Ovary (tissue), 3 donors: ENCODE measurements around the gene NAP1L5.
A peak's percentile ranks its signal among the peaks of the same experiment; 100 is the strongest.

Source experiments
- EP300 ChIP-seq: sonication (generic); formaldehyde crosslinking; IDR thresholded peaks from one replicate; pipeline ENCODE4 v1.6.1; 2017; ENCODE audit warnings: antibody characterized with exemption
- TF ChIP-seq, protein P1 (sequence below), 3 donors: fragments of 450-650 bp in 2 of 3; fragments of 200-600 bp in 1 of 3; IDR thresholded peaks; one replicate each; pipeline versions ENCODE4 v1.5.1 to v1.8.0; 2016 to 2022; ENCODE audit warnings: antibody characterized with exemption in 3 of 3, mild to moderate bottlenecking in 1 of 3
- donor health status: DM: no; HTN: no; CAD: no.

DNA sequence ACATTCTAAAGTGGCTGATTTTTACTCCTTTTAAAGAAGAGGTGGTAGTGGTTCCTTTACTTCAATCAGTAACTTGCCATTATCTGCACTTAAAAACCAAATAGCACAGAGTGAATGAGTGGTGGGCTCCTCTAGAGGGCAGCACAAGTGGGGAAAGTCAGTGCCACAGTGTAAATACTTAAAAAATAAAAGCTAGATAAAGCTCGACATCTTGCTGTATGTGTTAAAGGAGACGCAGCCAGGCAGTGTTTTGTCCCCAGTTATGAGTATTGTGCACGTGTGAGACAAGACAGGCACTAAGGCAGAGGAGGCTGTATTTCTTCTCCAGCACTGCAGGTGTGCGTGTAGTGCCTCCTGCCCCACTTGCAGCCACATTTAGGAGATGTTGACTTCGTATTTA is 24.6 kb downstream of the NAP1L5 start:
- TF ChIP-seq, protein P1, sequence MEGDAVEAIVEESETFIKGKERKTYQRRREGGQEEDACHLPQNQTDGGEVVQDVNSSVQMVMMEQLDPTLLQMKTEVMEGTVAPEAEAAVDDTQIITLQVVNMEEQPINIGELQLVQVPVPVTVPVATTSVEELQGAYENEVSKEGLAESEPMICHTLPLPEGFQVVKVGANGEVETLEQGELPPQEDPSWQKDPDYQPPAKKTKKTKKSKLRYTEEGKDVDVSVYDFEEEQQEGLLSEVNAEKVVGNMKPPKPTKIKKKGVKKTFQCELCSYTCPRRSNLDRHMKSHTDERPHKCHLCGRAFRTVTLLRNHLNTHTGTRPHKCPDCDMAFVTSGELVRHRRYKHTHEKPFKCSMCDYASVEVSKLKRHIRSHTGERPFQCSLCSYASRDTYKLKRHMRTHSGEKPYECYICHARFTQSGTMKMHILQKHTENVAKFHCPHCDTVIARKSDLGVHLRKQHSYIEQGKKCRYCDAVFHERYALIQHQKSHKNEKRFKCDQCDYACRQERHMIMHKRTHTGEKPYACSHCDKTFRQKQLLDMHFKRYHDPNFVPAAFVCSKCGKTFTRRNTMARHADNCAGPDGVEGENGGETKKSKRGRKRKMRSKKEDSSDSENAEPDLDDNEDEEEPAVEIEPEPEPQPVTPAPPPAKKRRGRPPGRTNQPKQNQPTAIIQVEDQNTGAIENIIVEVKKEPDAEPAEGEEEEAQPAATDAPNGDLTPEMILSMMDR (IDR thresholded peaks at IDR 0.05): peak in 1 of 3 donors; percentile 7
- TF ChIP-seq EP300: no peak
